H1 (cell line): Measurements from ENCODE around the gene CHD9. TPM values are rescaled to one million over a fixed set of nuclear protein-coding genes. Genes with fewer than 3 reads are reported as not detected.

Source experiments
- CTCF ChIA-PET: fragments of 300-600 bp; sonication (Branson Sonifier 250); formaldehyde crosslinking; loops from one replicate; lab custom pipeline; 2021; ENCODE audit not compliant: partially characterized antibody; lab: Charles Lee
- POLR2A ChIA-PET: fragments of 300-600 bp; sonication (Branson Sonifier 250); formaldehyde crosslinking; loops from one replicate; lab custom pipeline; 2021; ENCODE audit warnings: inconsistent platforms; ENCODE audit not compliant: partially characterized antibody; lab: Charles Lee
- DNase-seq, 2 experiments: peaks; one replicate each; pipeline versions ENCODE4 v3.0.0 to v3.0.0-alpha.2; 2010 to 2022; ENCODE audit warnings: low spot score in 2 of 2, low read depth in 1 of 2, mixed read lengths in 1 of 2
- FAIRE-seq: peaks from 2 replicates; lab custom pipeline; 2011; peaks lifted over from hg19 to GRCh38; lab: Jason Lieb, UNC
- H2AFZ ChIP-seq: 2 replicates; pipeline ENCODE4 v1.8.1; 2012; ENCODE audit warnings: low read length, inconsistent platforms
- H2AK5ac ChIP-seq: 2 replicates; pipeline ENCODE4 v1.6.1; 2013; ENCODE audit warnings: low read depth, low read length
- H2BK120ac ChIP-seq: replicated peaks from 2 replicates; pipeline ENCODE3; 2013; ENCODE audit warnings: low read depth, low read length, inconsistent platforms
- H2BK12ac ChIP-seq: 2 replicates; pipeline ENCODE4 v1.6.1; 2013; ENCODE audit warnings: low read depth, low read length
- H2BK15ac ChIP-seq: 2 replicates; pipeline ENCODE4 v1.6.1; 2013; ENCODE audit warnings: low read length
- H2BK20ac ChIP-seq: 2 replicates; pipeline ENCODE4 v1.6.1; 2013; ENCODE audit warnings: low read length
- H2BK5ac ChIP-seq: 2 replicates; pipeline ENCODE4 v1.6.1; 2013; ENCODE audit warnings: low read depth, low read length
- H3K14ac ChIP-seq: 2 replicates; pipeline ENCODE4 v1.6.1; 2013; ENCODE audit warnings: inconsistent platforms; ENCODE audit not compliant: insufficient read length
- H3K18ac ChIP-seq: 2 replicates; pipeline ENCODE4 v1.6.1; 2013; ENCODE audit warnings: low read length; ENCODE audit errors: extremely low read depth
- H3K23ac ChIP-seq: 2 replicates; pipeline ENCODE4 v1.6.1; 2013; ENCODE audit warnings: inconsistent platforms; ENCODE audit not compliant: insufficient read length
- H3K23me2 ChIP-seq: 2 replicates; pipeline ENCODE4 v1.6.1; 2013; ENCODE audit warnings: low read depth, low read length
- H3K27ac ChIP-seq: 2 replicates; pipeline ENCODE4 v1.6.1; 2011; ENCODE audit warnings: low read depth, low read length, inconsistent platforms
- H3K27me3 ChIP-seq, 4 experiments: replicated peaks in 1 of 4; 1 replicate in 1 of 4; 2 replicates in 3 of 4; pipeline versions ENCODE4 v1.6.1 to v1.8.1; 2011 to 2013; ENCODE audit warnings: low read length in 3 of 4, mild to moderate bottlenecking in 3 of 4, inconsistent platforms in 2 of 4, mixed read lengths in 2 of 4, moderate library complexity in 1 of 4; ENCODE audit not compliant: control insufficient read depth in 3 of 4, insufficient read depth in 3 of 4; ENCODE audit errors: extremely low read depth in 1 of 4
- H3K36me3 ChIP-seq, 4 experiments: 2 replicates each; pipeline versions ENCODE4 v1.6.1 to v1.8.1; 2011 to 2013; ENCODE audit warnings: mild to moderate bottlenecking in 4 of 4, low read length in 3 of 4, moderate library complexity in 2 of 4, control low read depth in 1 of 4, inconsistent platforms in 1 of 4; ENCODE audit not compliant: insufficient read depth in 4 of 4, control insufficient read depth in 2 of 4
- H3K4ac ChIP-seq: replicated peaks from 2 replicates; pipeline ENCODE3; 2013; ENCODE audit warnings: low read length, low read depth, mixed read lengths, inconsistent platforms; ENCODE audit not compliant: insufficient read length
- H3K4me1 ChIP-seq, 4 experiments: replicated peaks in 1 of 4; 1 replicate in 1 of 4; 2 replicates in 3 of 4; pipeline versions ENCODE4 v1.6.1 to v1.8.1; 2011 to 2013; ENCODE audit warnings: low read length in 3 of 4, inconsistent platforms in 2 of 4, mixed read lengths in 1 of 4; ENCODE audit not compliant: insufficient read depth in 4 of 4, control insufficient read depth in 3 of 4
- H3K4me2 ChIP-seq, 2 experiments: 2 replicates each; pipeline versions ENCODE4 v1.6.1 to v1.8.1; 2011 to 2013; ENCODE audit warnings: low read depth in 2 of 2, low read length in 2 of 2, control low read depth in 1 of 2, inconsistent platforms in 1 of 2, mild to moderate bottlenecking in 1 of 2; ENCODE audit not compliant: insufficient read depth in 1 of 2
- H3K4me3 ChIP-seq, 4 experiments: fragments of 200-600, 300-600 bp in 1 of 4; sonication (generic), shearing (Covaris generic), sonication (Bioruptor Twin) in 1 of 4; 2 replicates each; pipeline versions ENCODE4 v1.5.1 to v1.8.1; 2011 to 2016; ENCODE audit warnings: low read length in 4 of 4, low read depth in 3 of 4, control low read depth in 2 of 4, inconsistent platforms in 2 of 4, mild to moderate bottlenecking in 2 of 4, mixed read lengths in 1 of 4, moderate library complexity in 1 of 4; ENCODE audit not compliant: insufficient read depth in 2 of 4; ENCODE audit errors: extremely low read depth in 1 of 4
- H3K56ac ChIP-seq: replicated peaks from 2 replicates; pipeline ENCODE3; 2013; ENCODE audit warnings: low read depth, mild to moderate bottlenecking, mixed read lengths, low read length, inconsistent platforms; ENCODE audit not compliant: insufficient read length
- H3K79me1 ChIP-seq: 2 replicates; pipeline ENCODE4 v1.6.1; 2013; ENCODE audit warnings: low read depth, low read length, control low read depth
- H3K79me2 ChIP-seq, 2 experiments: 2 replicates each; pipeline versions ENCODE4 v1.6.1 to v1.8.1; 2012 to 2013; ENCODE audit warnings: low read length in 2 of 2, mild to moderate bottlenecking in 2 of 2, inconsistent platforms in 1 of 2; ENCODE audit not compliant: insufficient read depth in 2 of 2, control insufficient read depth in 1 of 2
- H3K9ac ChIP-seq, 4 experiments: replicated peaks in 1 of 4; 1 replicate in 1 of 4; 2 replicates in 3 of 4; pipeline versions ENCODE4 v1.6.1 to v1.8.1; 2011 to 2013; ENCODE audit warnings: low read depth in 3 of 4, low read length in 3 of 4, control low read depth in 2 of 4, mild to moderate bottlenecking in 2 of 4, moderate library complexity in 2 of 4, inconsistent platforms in 1 of 4; ENCODE audit errors: extremely low read depth in 1 of 4
- H3K9me3 ChIP-seq, 2 experiments: 2 replicates each; pipeline versions ENCODE4 v1.6.1 to v1.8.1; 2012 to 2013; ENCODE audit warnings: mild to moderate bottlenecking in 2 of 2, moderate library complexity in 2 of 2, control low read depth in 1 of 2, inconsistent platforms in 1 of 2, low read depth in 1 of 2, low read length in 1 of 2, mixed read lengths in 1 of 2; ENCODE audit not compliant: insufficient read depth in 2 of 2
- H4K20me1 ChIP-seq, 2 experiments: replicated peaks in 1 of 2; 2 replicates each; pipeline versions ENCODE3 to v1.8.1; 2011 to 2013; ENCODE audit warnings: inconsistent platforms in 2 of 2, low read length in 2 of 2, mild to moderate bottlenecking in 1 of 2; ENCODE audit not compliant: insufficient read depth in 2 of 2, control insufficient read depth in 1 of 2
- H4K5ac ChIP-seq: 2 replicates; pipeline ENCODE4 v1.6.1; 2013; ENCODE audit warnings: low read length, low read depth, mixed read lengths, inconsistent platforms; ENCODE audit not compliant: insufficient read length
- H4K8ac ChIP-seq: 2 replicates; pipeline ENCODE4 v1.8.0; 2013; ENCODE audit warnings: mild to moderate bottlenecking, moderate library complexity, low read length, inconsistent platforms; ENCODE audit not compliant: insufficient read depth; ENCODE audit errors: extremely low read depth
- H4K91ac ChIP-seq: replicated peaks from 2 replicates; pipeline ENCODE3; 2013; ENCODE audit warnings: low read length, mixed read lengths, inconsistent platforms; ENCODE audit not compliant: insufficient read length
- WGBS, 2 experiments: shearing (Covaris generic) in 1 of 2; methylation state at CpG; one replicate each; pipeline versions ENCODE4 v1.1.6 to v1.1.7; 2013 to 2015; ENCODE audit warnings: low lambda C conversion rate in 2 of 2, mixed read lengths in 2 of 2, inconsistent platforms in 1 of 2, low coverage in 1 of 2, missing lambda C conversion rate in 1 of 2; ENCODE audit not compliant: insufficient replicate concordance in 2 of 2, insufficient coverage in 1 of 2, insufficient read length in 1 of 2; ENCODE audit errors: extremely low coverage in 1 of 2, missing lambda C conversion rate in 1 of 2; 5-methylcytosine and 5-hydroxymethylcytosine counted together
- polyA plus RNA-seq, 7 experiments: library from polyadenylated mRNA; depleted of rRNA in 3 of 7; stranded (reverse) in 5 of 7; unstranded in 2 of 7; fragments of >200 nt in 5 of 7; fragments of 200-250 nt in 2 of 7; gene quantifications; 1 replicate in 5 of 7; 2 replicates in 1 of 7; 4 replicates in 1 of 7; pipeline versions ENCODE4 v1.2.1 to v1.2.3, GENCODE V29; 2011 to 2013; ENCODE audit warnings: missing spikeins in 2 of 7, mixed read lengths in 2 of 7
- total RNA-seq: library from RNA; stranded (reverse); fragmentation: NEBNext Ultra II Directional; extraction: Animal tissue kit (Norgen Biotek cat#: 25700); gene quantifications from 2 replicates; pipeline ENCODE4 v1.2.1, GENCODE V29; 2021

CHD9 gene
- total and polyA plus RNA-seq, 2 of the 8 experiments (the other 6 are each of a cell fraction or from before 2014, with no cell fraction given): 9.9 to 32.4 TPM

GRCh38 chr16:53031323-53031942, 23.4 kb upstream of the CHD9 start:
- Histone ChIP-seq H2BK120ac (peak overlapping the region; percentile 13), H4K5ac (peak overlapping the region; percentile 81), H2BK12ac (no peak overlapping the region), H3K23ac (no peak overlapping the region), H3K4me1 (peaks cover 0 to 15% (median 4%) of the 10 kb centered on the region in 4 experiments; a peak in 5 of 7 replicates), H2BK5ac (peak overlapping the region; percentile 71; the same call in 1 of the 2 replicates), H3K9me3 (peaks cover 0 to 10% of the 10 kb centered on the region in 2 experiments; a peak in 1 of 4 replicates), H4K8ac (no peak overlapping the region), H2AK5ac (no peak overlapping the region), H3K79me1 (no peaks in the 10 kb centered on the region), H3K18ac (peak overlapping the region; percentile 72; the same call in 1 of the 2 replicates), H2BK20ac (0 out of 2 replicates have a peak overlapping the region, but pooled peaks have one; percentile 13), H3K79me2 (no peaks in the 10 kb centered on the region), H3K4ac (peak overlapping the region; percentile 19), H3K4me2 (peak overlapping the region; percentile 39 to 58), H3K36me3 (no peaks in the 10 kb centered on the region), H3K27me3 (peaks cover 0 to 2% (median 0%) of the 10 kb centered on the region in 4 experiments; a peak in 1 of 7 replicates), H3K14ac (no peak overlapping the region), H3K23me2 (no peaks in the 10 kb centered on the region), H3K9ac (no peak overlapping the region), H4K20me1 (no peaks in the 10 kb centered on the region), H3K56ac (no peak overlapping the region), H3K27ac (no peak overlapping the region), H4K91ac (peak overlapping the region; percentile 17), H2BK15ac (no peak overlapping the region), H2AFZ (no peak overlapping the region), H3K4me3 (peak overlapping the region in 1 of 4 experiments; percentile 33; a peak in 3 of 8 replicates)
- CTCF ChIA-PET: interaction anchor here (1.0 kb wide), 1 partner anchor 10 kb away, joined by 3 read pairs; no protein-coding TSS in a partner anchor
- FAIRE-seq: peak; percentile 73
- no peak for DNase-seq
- POLR2A ChIA-PET: interaction anchor here (1.4 to 2.9 kb wide), 2 partner anchors 9 to 13 kb away, joined by 4 to 15 read pairs; no protein-coding TSS in a partner anchor
- 15% methylated on average over 2 of the region's 2 CpGs; no CpG with 5 or more reads in 1 of the 2 experiments for WGBS, 2 experiments
